ENCODE results near the gene DCAF4.
"Not testable (repeated sequence)": the region's sequence is repeated elsewhere in the genome, so short reads cannot be mapped to it uniquely, and the experiment has no call there.

The DCAF4 gene

DNA sequence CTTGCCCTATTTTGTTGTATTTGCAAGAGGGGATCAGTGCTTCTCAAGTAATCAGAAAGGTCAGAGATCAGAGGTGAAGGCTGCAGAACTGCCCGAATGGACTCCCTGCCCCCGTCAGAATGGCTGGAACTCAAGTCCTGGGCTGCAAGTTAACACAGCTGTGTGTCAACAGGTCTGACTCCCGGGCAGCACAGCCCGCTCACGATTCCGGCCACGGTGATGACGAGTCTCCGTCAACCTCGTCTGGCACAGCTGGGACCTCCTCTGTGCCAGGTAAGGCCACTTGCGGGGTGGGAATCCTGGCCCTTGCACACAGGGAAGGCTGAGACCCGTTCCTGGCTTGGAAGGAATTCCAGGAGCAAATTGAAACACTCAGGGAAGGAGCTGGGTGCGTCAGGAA is 13.4 kb downstream of the DCAF4 start:
- no peak for DNase-seq

DNA sequence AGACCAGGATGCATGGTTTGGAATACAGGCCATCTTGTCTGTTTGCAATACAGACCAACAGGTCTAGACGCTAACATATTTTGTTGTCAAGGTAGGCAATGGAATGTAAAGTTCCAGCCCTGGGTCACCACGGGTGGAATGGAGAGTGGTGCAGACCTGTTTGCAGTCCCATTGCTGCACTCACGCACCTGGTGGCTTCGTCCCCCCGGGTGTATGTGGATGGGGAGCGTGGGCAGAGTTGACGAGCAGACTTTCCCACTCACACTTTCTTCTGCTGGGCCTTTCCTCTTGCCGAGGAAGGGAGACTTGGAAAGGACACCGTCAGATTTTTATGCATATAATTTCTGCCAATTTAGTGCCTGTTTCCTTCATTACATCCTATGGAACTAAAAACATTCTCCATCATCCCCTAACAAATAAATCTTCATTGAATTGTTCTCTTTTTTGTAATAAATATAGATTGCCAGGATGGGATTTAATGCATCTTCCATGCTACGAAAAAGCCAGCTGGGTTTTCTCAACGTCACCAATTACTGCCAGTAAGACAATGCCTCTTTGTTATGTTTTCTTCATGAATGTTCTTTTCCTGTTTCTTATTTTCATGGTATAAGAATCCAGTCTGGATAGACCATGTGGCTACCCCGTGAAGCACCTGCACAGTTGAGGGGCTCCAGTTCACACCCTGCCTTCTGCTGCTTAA is 15.2 kb downstream of the DCAF4 start:
- DNase-seq = no peak

DNA sequence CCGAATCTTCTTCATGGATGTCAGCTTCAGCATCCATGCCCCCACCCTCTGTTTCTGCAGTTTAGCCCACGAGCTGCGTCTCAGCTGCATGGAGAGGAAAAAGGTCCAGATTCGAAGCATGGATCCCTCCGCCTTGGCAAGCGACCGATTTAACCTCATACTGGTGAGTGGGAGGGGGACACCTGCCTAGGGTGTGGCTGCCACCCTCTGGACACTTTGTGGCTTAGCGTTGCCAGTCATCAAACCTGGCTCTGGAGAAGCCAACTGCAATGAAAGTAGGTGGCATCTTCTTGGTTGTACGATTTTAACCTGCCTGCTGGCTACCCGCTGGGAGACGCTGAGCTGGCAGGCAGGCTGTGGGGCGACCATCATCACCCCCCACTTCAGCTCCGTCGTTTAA is 16.7 kb downstream of the DCAF4 start:
- DNase-seq = no peak

DNA sequence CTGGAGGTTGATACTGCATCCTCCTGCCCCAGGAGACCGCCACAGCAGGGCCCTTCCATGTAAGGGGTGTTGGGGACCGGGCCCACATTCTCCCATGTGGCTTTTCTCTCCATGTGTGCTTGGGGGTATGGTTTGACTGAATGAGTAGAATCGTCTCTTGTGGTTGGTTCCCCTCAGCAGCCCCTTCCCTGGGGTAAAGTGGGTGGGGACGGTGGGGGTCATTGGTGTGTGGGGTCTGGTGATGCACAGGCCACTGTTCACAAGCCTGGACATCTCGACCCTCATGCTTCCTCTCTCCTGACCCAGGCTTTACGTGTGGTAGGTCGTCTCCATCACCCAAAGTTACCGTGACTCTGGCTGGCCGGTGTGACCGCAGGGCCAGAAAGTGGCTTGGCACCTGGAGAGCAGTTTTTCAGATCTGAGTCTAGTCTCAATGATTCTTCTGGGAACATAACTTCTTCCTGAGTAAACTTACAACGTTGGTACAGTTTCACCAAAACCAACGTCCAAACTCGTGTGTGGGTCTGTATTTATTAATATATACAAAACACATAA is 17.7 kb downstream of the DCAF4 start:
- DNase-seq = no peak

DNA sequence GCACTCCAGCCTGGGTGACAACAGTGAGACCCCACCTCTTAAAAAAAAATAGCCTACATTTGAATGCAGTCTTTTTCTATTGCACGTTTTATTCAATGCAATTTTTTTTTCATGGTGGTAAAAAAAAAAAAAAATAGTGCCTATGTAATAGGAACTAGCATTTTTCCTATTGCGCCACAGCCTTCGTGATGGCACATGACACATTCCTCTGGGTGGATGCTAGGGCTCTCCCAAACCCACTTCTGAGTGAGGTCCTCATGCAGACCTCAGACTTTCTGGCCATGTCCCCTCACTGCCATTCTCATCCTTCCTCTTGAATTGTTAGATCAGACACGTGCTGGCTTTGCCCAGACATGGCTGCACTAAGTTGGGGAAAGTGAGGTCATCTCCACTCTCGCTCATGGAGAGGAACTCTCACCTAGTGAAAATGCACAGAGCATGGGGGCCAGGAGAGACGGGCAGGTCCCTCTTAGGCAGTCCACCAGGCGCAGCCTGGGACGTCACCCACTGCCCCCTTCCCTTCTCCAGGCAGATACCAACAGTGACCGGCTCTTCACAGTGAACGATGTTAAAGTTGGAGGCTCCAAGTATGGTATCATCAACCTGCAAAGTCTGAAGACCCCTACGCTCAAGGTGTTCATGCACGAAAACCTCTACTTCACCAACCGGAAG is 19.2 kb downstream of the DCAF4 start:
- DNase-seq = no peak

DNA sequence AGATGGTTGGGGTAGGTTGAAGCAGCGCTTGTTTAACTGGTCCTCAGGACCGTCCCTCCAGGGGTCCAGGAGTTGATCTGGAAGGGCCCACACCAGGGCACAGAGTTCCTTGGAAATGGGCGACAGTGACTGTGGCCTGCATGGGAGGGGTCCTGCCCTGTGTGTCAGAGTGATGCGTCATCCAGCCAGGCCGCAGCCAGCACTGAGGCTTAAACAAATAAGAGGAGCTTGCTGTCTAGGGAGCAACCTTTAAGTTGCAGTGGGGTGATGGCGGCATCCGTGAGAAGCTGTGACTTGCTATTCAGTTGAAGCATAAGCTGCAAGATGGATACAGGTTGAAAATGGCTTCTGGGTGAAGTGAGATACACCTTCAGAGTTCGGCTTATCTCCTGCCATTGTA is 20.2 kb downstream of the DCAF4 start:
- no peak for DNase-seq

DNA sequence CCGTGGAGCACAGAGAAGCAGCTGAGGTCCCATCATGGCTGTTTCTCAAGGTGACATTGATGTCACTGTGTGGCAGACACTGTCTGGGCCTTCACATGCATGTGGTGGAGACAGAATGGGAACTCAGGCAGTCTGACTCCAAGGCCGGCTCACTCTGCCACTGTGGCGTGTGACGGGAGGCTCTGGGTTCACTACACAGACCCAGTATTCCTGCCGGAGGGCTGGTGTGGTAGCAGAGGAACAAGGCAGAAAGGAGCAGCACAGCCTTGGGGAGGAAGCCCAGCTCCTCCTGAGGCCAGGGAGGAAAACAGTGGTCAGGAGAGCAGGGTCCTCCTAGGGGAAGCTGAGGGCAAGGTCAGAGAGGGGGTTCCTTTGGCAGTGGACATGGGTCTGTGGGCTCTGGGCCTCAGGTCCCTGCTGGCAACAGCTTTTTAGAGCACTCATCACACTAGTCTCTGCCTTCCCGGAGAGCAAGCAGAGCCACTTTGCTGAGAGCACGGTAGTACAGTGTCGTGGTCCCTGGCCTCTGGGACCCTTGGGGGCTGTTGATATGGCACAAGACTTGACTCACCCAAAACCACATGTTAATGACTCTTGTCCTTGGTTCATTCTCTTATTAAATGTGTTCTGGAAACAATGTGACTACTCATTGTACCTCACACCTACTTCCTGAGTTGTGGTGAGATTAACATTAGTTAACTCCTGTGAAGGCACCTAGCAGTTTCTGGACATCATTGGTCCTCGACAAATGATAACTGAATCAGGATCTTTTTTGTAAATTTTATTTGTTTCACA is 21.3 kb downstream of the DCAF4 start:
- DNase-seq = no peak

DNA sequence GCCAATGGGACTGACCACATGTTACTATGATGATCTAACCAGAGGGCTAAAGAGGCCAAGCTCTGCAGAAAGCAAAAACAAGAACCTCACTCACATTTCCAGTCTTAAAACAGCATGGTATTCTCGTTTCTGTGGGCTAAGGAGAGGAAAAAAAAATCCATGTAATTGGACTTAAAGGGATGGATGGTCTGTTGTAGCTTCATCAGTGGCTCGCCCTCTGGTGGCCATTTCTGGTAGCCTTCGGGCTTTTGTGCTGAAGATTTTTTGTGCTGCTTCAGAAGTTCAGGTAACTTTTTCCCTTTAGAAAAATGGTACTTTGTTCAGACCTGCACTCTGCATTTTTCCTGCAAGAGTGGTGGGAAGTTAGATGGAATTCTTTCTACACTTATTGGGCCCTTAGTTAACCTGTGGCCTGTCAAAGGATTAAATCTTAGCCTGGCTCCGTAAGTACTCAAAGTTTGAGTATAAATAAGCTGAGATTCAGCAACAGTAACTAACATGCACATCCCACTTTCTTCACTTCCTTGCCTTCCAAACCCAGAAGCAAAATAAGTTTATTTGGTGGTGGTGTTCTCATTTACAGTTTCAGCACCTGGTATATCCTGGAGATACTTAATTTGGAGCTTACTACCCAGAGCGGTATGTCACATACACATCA is 22.3 kb downstream of the DCAF4 start:
- peak; percentile 55 for DNase-seq

DNA sequence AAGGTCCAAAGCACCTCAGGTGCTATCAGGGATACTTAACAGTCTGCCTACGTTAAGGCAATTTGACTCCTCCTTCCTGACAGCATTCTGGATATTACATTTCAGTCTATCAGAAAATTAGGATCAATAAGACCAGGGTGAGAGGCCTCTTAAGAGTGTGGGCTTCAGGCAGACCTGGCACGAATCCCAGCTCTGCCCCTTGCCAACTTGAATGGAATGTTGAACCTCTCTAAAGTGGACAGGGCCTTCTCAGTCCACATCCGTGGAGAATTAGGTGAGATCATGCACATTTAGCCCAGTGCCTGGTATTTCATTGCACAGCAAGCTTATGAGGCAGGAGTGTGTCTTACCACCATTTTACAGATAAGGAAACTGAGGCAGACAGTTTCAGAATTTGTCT is 25.9 kb downstream of the DCAF4 start:
- no peak for DNase-seq

DNA sequence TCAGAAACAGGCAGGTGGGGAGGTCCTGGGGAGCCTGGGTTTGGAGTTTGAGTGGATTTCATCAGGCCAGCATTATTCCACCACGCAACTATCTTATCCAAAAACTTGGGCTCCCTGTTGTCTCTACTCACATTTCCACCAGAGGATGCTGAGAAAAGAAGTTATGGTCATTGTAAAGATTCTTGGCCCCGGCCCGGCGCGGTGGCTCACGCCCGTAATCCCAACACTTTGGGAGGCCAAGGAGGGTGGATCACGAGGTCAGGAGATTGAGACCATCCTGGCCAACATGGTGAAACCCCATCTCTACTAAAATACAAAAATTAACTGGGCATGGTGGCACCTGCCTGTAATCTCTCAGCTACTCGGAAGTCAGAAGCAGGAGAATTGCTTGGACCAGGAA is 30.5 kb downstream of the DCAF4 start:
- DNase-seq = not testable (repeated sequence)

DNA sequence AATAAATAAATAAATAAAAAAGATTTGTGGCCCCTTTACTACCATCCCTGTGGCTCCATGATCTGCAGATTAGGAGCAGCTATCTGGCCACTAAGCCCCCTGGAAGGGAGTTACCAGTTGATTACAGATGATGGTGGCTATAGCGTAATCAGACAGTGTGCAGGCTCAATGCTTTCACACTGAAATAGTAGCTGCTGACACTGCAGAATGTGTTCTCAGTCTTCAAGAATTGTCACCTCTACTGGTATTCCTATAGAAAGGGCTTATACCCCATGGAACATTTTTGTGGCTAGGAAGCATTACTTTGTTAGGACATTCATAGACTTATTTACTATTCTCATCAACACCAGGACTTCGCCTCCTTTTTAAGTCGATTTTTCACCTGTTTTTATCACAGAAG is 30.9 kb downstream of the DCAF4 start:
- DNase-seq = no peak

DNA sequence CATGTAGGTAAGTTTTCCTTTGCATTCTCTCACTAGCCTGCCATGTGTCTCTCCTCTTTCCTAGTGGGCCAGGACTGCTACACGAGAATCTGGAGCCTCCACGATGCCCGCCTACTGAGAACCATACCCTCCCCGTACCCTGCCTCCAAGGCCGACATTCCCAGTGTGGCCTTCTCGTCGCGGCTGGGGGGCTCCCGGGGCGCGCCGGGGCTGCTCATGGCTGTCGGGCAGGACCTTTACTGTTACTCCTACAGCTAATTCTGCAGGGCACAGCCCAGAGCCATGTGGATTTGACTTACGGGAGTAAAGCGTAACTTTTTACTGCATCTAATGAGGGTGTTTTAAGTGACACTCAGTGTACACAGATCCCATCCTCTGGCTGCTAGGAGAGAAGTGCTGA is 32.3 kb downstream of the DCAF4 start:
- DNase-seq = no peak

DNA sequence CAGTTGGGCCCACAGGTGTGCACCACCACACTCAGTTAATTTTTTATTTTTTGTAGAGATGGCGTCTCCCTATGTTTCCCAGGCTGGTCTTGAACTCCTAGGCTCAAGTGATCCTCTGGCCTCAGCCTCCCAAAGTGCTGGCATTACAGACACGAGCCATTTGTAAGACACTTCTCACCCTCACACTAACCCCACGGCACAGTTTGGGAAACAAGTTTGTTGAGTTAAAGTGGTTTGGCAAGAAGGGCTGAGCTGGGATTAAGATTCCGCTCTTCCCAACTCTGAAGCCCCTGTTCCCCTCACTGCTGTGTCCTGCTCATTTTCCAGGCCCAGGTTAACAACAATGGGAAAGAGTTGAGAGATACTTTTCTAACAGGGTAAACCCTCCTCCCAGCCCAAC is 34.8 kb downstream of the DCAF4 start:
- not testable (repeated sequence) for DNase-seq

DNA sequence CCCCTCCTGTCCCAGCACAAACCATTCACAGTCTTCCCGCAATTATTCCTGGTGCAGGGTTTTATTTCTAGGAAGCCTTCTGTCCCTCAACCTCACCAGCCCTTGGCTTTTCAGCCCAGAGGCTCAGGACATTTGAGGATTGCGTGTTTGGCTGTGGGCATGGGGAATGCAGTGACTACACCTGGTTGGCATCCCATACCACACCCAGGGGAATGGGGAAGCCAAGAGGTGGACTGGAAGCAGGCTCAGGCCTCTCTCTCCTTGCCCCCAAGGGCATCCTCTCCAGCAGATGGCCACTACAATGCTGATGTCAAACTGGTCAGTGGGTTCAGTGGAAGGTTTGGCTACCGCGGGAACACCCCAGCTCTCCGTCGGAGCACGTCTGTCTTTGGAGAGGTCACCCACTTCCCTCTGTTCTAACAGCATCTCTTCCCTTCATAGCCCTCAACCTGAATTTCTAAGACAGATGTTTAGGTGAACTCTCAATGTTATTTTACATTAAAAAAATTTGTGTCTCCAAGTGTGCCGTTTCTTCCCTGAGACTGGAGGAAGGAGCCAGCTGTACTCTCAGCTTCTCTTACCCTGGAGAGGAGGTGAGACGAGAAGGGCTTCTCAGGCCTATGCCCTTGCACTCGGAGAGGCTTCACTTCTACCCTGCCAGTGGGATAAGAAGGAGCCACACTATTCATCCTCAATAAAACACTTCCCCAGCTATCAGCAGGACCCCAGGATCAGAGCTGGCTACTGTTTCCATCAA is 35.5 kb downstream of the DCAF4 start:
- DNase-seq = no peak

DNA sequence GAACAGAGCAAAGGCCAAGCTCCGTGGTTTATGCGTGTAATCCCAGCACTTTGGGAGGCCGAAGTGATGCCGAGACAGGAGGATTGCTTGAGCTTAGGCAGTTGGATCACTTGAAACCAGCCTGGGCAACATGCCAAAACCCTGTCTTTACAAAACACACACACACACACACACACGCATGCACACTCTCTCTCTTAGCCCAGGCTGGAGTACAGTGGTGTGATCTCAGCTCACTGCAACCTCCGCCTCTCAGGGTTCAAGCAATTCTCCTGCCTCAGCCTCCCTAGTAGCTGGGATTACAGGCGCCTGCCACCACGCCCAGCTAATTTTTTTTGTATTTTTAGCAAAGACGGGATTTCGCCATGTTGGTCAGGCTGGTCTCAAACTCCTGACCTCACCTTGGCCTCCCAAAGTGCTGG is 36.1 kb downstream of the DCAF4 start:
- DNase-seq = peak; percentile 76

DNA sequence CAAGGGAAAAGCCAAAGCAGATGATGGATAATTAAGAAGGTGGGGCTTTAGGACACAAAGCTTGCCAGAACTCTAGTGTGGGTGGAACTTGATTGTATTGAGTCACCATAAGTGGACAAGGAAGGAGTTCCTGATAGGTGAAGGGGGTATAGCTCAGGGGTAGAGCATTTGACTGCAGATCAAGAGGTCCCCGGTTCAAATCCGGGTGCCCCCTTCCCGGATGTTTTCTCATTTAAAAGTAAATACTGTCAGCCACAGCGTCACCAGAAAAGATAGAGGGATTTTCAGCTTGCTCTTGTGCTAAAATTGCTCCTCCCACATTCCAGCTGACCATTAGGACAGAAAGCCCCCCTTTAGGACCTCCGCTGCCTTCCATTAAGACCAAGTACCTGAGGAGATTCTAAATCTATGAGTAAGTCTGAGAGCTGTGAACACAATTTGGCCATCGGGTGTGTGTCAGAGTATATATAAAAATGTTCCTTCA is 36.6 kb downstream of the DCAF4 start:
- peak; percentile 76 for DNase-seq

DNA sequence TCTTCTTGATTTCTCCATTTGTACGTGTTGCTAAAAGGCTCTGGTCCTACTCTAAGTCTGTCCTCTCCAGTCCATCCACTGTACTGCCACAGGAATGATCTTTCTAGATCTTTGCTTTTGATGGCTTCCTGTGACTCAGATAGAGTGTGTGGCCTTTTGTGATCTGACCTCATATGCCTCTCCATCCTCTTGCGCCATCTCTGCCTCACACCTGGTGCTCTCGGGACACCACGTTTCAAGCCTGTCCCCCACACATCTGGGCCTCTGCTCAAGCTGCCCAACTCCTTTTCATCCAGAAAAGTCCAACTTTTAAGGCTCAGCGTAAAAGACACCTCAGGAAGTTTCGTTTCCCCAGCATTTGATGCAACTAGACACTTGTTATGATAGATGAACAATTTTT is 39.0 kb downstream of the DCAF4 start:
- DNase-seq = no peak

DNA sequence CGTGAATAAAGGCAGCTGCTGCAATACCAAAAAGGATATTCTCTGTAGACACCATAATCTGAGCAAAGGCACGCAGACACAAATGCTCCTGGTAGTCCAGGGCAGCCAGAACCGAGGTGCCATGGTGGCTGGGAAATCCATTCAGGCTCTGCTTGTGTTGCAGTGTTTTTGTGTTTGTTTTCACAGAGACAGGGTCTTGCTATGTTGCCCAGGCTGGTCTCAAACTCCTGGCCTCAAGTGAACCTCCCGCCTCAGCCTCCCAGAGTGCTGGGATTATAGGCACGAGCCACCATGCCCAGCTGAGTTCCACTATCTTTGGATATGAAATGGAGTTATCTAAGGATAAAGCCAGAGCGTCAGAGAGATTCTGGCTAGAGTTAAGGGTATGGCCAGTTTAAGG is 39.8 kb downstream of the DCAF4 start:
- no peak for DNase-seq

DNA sequence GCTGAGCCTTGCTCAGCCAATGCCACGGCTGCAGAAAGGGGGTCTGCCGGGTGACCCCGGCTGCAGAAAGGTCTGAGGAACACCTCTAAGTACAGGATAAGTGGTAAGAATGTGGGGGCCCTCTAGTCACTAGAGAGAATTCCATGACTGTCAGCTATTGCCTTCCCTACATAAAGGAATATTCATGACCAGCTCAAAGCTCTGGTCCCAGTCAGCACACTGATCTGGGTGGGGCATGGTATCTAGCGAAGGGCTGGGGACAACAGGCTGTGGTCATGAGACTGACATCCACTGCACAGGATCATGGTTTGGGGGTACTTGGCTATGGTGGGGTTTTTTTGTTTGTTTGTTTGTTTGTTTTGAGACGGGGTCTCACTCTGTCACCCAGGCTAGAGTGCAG is 42.1 kb downstream of the DCAF4 start:
- no peak for DNase-seq

DNA sequence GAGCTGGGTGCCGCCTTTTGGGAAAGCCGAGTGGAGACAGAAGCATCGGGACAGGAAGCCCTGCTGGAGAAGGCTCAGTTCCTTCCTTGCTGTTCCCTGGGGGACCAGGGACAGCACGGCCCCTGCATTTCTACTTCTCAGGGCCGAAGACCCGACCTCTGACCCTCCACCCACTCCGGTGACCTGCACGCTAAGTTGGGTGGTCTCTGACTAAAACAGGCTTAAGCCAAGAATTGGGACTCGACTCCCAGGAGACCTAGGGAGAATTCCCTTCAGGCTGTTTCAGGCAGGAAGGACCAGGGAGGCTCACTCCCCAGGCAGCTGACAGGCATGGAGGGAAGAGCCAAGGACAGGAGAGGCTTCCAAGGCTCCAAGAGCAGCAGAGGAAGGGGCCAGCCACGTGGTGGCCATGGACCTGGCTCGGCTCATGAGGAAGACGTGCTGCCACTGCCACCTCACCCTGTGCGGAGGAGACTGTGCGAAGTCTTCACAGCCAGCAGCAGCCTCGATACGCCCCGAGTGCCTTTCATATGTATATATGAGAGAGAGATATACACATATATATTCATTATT is 43.9 kb downstream of the DCAF4 start:
- DNase-seq = no peak

DNA sequence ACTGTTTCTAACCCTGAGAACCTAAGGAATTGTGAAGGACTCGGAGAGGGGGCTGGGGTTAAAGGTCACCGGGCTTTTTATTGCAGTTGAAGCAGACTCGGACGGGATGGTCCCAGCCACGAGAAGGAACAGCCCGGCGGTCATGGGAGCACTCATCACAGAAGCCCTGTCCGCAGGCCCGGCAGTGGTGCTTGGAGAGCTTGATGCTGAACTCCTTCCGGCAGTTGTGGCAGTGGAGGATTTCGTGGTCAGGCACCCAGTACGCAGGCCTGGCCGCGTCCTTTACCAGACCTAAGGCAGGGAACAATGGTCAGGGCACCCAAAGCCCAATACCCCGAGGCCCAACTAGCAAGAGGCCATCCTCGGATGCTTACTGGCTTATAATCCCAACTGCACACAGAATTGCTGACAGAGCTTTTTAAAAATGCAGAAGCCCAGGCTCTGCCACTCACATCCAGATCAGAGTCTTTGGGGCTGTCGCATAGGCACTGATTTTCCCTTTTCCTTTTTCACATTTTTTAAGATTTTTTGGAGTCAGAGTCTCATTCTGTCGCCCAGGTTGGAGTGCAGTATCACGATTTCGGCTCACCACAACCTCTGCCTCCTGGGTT is 44.7 kb downstream of the DCAF4 start:
- no peak for DNase-seq

Measured in NCI-H2227 treated with DMSO at 0.1 percent for 48 hours (cell line).